ENCODE results near the gene CTCF. TPM values are rescaled to one million over a fixed set of nuclear protein-coding genes. Genes with fewer than 3 reads are reported as not detected.

CTCF gene
- total and polyA plus RNA-seq, 10 of the 15 experiments (the other 5 are each of a cell fraction or from before 2014, with no cell fraction given), result 9.1 to 55.0 (median 41.8) TPM

DNA sequence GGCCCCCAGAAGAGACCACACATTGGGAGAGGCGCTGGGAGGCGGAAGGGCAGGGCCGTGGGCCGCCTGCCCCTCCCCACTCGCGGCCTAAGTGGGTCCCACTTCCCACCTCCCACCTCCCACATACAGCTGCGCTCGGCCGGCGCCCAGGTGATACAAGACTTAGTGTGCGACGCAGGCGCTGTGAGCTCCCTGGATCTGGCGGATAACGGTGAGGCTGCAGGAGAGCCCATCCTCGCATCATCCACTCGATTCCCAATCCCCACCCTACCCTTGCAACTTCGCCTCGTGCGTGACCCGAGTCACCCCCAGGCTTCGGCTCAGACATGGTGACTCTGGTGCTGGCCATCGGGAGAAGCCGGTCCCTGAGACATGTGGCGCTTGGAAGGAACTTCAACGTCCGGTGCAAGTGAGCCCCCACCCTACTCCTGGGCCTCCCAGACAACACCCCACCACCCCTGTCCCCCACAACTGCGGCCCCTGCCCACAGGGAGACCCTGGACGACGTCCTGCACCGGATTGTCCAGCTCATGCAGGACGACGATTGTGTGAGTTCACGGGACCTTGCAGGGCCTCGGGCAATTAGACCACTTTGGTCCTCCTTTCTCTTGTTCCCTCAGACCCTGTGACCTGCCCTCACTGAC is 86.6 kb downstream of the CTCF start:
- intact Hi-C loops (cut with micrococcal nuclease; ENCODE audit: unreplicated experiment), result no loop called here
- 98% methylated on average over 35 of the region's 35 CpGs for WGBS (ENCODE audit: insufficient coverage, insufficient replicate concordance, low lambda C conversion rate, missing lambda C conversion rate)
- no peak for TF ChIP-seq SMAD5 (IDR thresholded peaks at IDR 0.05; ENCODE audit: low read depth)
- no peak for TF ChIP-seq DPF2 (IDR thresholded peaks at IDR 0.05)
- Histone ChIP-seq H3K4me1 (ENCODE audit: control insufficient read depth, insufficient read depth, low read length) (peaks cover 11% of the 10 kb centered on the region; the same call in 1 of the 2 replicates), H3K27me3 (replicated peaks in 1 of 2; ENCODE audit: control insufficient read depth in 2 of 2, insufficient read depth in 2 of 2, low read length in 1 of 2) (no peaks in the 10 kb centered on the region), H3K36me3 (ENCODE audit: control insufficient read depth in 2 of 2, insufficient read depth in 2 of 2, low read length in 1 of 2) (peaks cover 0 to 3% of the 10 kb centered on the region in 2 experiments; a peak in 3 of 4 replicates), H2AFZ (ENCODE audit: control insufficient read depth, low read depth, low read length) (no peak overlapping the region), H4K20me1 (ENCODE audit: control insufficient read depth, insufficient read depth) (no peaks in the 10 kb centered on the region), H3K4me2 (ENCODE audit: control insufficient read depth, insufficient read depth) (no peak overlapping the region), H3K9me3 (replicated peaks; ENCODE audit: control insufficient read depth, insufficient read depth, low read length) (no peaks in the 10 kb centered on the region), H3K4me3 (no peak overlapping the region), H3K79me2 (ENCODE audit: control insufficient read depth, insufficient read depth, low read length) (peaks cover 11% of the 10 kb centered on the region), H3K27ac (ENCODE audit: control insufficient read depth, insufficient read depth) (no peak overlapping the region), H3K9ac (ENCODE audit: control insufficient read depth, insufficient read depth, low read length) (no peak overlapping the region)
- BruUV-seq (replicated peaks), result no TSS peak
- ChIA-PET CTCF (interaction anchor here (0.7 kb wide), 1 partner anchor 11 kb away, joined by 3 read pairs; the partner anchor contains the start of gene ACD), SMC1A (ENCODE audit: uncharacterized antibody, unreplicated experiment) (no interaction called here), RAD21 (ENCODE audit: unreplicated experiment) (interaction anchor here (1.2 kb wide), 1 partner anchor 11 kb away, joined by 3 read pairs; the partner anchor contains the start of gene ACD), POLR2A (no interaction called here)
- no peak for FAIRE-seq
- ATAC-seq, result no peak
- in situ Hi-C loops (cut with MboI), result no loop called here
- no peak for DNase-seq (ENCODE audit: low read depth, low spot score)

- H3K4me3 ChIP-seq, result no peak overlapping the region
- H3K9me3 ChIP-seq (replicated peaks; ENCODE audit: control insufficient read depth, insufficient read depth, low read length), result no peaks in the 10 kb centered on the region
- ATAC-seq (no peak), DNase-seq (ENCODE audit: low read depth, low spot score) (no peak), FAIRE-seq (no peak)
- ChIA-PET SMC1A (ENCODE audit: uncharacterized antibody, unreplicated experiment) (no interaction called here), RAD21 (ENCODE audit: unreplicated experiment) (interaction anchor here (1.2 kb wide), 1 partner anchor 11 kb away, joined by 3 read pairs; the partner anchor contains the start of gene ACD), POLR2A (no interaction called here), CTCF (interaction anchor here (1.0 kb wide), 1 partner anchor 18 kb away, joined by 3 read pairs; no protein-coding TSS in a partner anchor)
- H3K79me2 ChIP-seq (ENCODE audit: control insufficient read depth, insufficient read depth, low read length), result peaks cover 11% of the 10 kb centered on the region
- no peak overlapping the region for H3K4me2 ChIP-seq (ENCODE audit: control insufficient read depth, insufficient read depth)
- in situ Hi-C loops (cut with MboI), result no loop called here
- no peak overlapping the region for H3K9ac ChIP-seq (ENCODE audit: control insufficient read depth, insufficient read depth, low read length)
- WGBS (ENCODE audit: insufficient coverage, insufficient replicate concordance, low lambda C conversion rate, missing lambda C conversion rate), result 90% methylated on average over 14 of the region's 34 CpGs
- no peak overlapping the region for H3K27ac ChIP-seq (ENCODE audit: control insufficient read depth, insufficient read depth)
- no peak for TF ChIP-seq TBL1XR1 (IDR thresholded peaks at IDR 0.05; ENCODE audit: low read depth, low read length)
- no peak for TF ChIP-seq ELK1 (IDR thresholded peaks at IDR 0.05; ENCODE audit: low read depth, low read length)
- TF ChIP-seq MEF2B (IDR thresholded peaks at IDR 0.05; ENCODE audit: partially characterized antibody, poor library complexity, severe bottlenecking), result no peak
- no peak for TF ChIP-seq GABPA (IDR thresholded peaks at IDR 0.05; ENCODE audit: low read depth)
- TF ChIP-seq SIN3A (IDR thresholded peaks at IDR 0.05; ENCODE audit: low read depth, low read length), result no peak
- no peak for TF ChIP-seq ZNF217 (IDR thresholded peaks at IDR 0.05)
- no peak for TF ChIP-seq SP1 (IDR thresholded peaks at IDR 0.05; ENCODE audit: low read depth, low read length)
- TF ChIP-seq YY1 (IDR thresholded peaks at IDR 0.05; ENCODE audit: low read depth, low read length), result no peak
- TF ChIP-seq NFIC (IDR thresholded peaks at IDR 0.05; ENCODE audit: low read depth, low read length), result no peak
- intact Hi-C loops (cut with micrococcal nuclease; ENCODE audit: unreplicated experiment), result no loop called here
- BruUV-seq (replicated peaks), result no TSS peak
- H4K20me1 ChIP-seq (ENCODE audit: control insufficient read depth, insufficient read depth), result no peaks in the 10 kb centered on the region
- H3K36me3 ChIP-seq (ENCODE audit: control insufficient read depth in 2 of 2, insufficient read depth in 2 of 2, low read length in 1 of 2), result peaks cover 0 to 3% of the 10 kb centered on the region in 2 experiments; a peak in 3 of 4 replicates
- H2AFZ ChIP-seq (ENCODE audit: control insufficient read depth, low read depth, low read length), result no peak overlapping the region
- peaks cover 8% of the 10 kb centered on the region; the same call in 1 of the 2 replicates for H3K4me1 ChIP-seq (ENCODE audit: control insufficient read depth, insufficient read depth, low read length)
- no peaks in the 10 kb centered on the region for H3K27me3 ChIP-seq (replicated peaks in 1 of 2; ENCODE audit: control insufficient read depth in 2 of 2, insufficient read depth in 2 of 2, low read length in 1 of 2)
Observed at GRCh38 chr16:67649494-67649931, 87.2 kb downstream of the CTCF start.
